AG09319 (cell line): ENCODE data around the gene INSRR.

Experiments used
- DNase-seq: peaks from one replicate; pipeline ENCODE4 v3.0.0-alpha.2; 2010; ENCODE audit warnings: low read depth; ENCODE audit errors: extremely low read depth
- TF ChIP-seq, protein P1 (sequence below): IDR thresholded peaks from 2 replicates; pipeline ENCODE4 v1.5.1; 2011; ENCODE audit warnings: low read depth, mild to moderate bottlenecking, inconsistent platforms, low read length, moderate library complexity

INSRR gene

DNA sequence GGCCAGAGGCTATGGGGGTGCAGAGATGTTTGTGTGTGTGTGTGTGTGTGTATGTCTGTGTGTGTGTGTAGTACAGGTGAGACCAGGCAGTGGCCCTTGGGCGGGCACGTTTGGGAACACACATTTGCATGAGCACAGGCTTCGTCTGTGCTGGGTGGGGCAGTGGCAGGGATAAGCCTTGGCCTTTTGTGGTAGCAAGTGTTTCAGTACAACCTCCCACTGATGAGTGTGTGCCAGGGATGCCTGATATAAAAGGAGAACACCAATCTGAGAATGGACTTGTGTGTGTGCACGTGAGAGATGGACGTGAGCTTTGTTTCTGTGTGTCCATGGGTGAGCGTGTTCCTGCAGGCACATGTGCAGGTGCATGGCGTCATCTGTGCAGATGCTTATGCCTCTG, 4.7 kb upstream of the INSRR start:
- no peak for DNase-seq

DNA sequence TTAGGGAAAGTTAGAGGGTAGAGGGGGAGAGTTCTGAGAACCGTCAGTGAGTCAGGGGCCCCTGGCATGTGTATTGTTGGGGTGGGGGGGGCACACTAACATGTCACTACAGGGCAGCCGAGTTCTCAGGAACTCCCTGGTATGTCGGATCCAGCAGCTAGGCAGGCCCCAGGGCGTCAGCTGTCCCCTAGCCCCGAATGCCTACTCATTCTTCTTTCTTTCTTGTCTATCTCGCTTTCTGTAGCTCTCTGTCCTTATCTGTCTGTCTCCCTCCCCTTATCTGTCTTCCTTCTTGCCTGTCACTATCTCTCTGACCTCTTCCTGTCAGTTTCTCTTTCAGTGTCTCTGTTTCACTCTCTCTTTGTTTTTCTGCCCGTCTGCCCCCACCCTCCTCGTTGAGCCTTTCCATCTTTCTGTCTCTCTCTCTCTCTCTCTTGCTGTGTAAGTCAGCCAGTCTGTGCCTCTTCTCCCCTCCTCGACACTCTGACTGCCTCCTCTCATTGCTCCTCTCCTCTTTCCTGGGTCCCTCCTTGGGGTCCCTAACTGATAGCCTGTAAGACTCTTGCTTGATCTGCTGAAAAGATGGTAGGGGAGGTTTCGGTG, 4.2 kb upstream of the INSRR start:
- TF ChIP-seq, protein P1, sequence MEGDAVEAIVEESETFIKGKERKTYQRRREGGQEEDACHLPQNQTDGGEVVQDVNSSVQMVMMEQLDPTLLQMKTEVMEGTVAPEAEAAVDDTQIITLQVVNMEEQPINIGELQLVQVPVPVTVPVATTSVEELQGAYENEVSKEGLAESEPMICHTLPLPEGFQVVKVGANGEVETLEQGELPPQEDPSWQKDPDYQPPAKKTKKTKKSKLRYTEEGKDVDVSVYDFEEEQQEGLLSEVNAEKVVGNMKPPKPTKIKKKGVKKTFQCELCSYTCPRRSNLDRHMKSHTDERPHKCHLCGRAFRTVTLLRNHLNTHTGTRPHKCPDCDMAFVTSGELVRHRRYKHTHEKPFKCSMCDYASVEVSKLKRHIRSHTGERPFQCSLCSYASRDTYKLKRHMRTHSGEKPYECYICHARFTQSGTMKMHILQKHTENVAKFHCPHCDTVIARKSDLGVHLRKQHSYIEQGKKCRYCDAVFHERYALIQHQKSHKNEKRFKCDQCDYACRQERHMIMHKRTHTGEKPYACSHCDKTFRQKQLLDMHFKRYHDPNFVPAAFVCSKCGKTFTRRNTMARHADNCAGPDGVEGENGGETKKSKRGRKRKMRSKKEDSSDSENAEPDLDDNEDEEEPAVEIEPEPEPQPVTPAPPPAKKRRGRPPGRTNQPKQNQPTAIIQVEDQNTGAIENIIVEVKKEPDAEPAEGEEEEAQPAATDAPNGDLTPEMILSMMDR, result no peak
- no peak for DNase-seq

More for the DNA sequence above, 4.7 kb upstream of the INSRR start:
- TF ChIP-seq, protein P1, result no peak

GRCh38 chr1:156862584-156862983, 3.7 kb upstream of the INSRR start:
- DNase-seq, result no peak

GRCh38 chr1:156860628-156861423, 1.9 kb upstream of the INSRR start, which contains the start of gene NTRK1:
TSS of gene NTRK1 (plus strand) at chr1:156860865. CDS start at chr1:156860935, 70 bp downstream.
- no peak for DNase-seq
- TF ChIP-seq, protein P1, result no peak

More at GRCh38 chr1:156862584-156862983, 3.7 kb upstream of the INSRR start:
- TF ChIP-seq, protein P1, result no peak

GRCh38 chr1:156860113-156860627, 1.3 kb upstream of the INSRR start:
- DNase-seq, result no peak
- TF ChIP-seq, protein P1, result peak; percentile 90

GRCh38 chr1:156859523-156860112, 701 bp upstream of the INSRR start:
- TF ChIP-seq, protein P1, result no peak
- DNase-seq, result no peak
